Endothelial cell of umbilical vein (primary cell): Measurements from ENCODE around the gene ATXN7L1.

ENCODE experiments used
- EZH2 ChIP-seq: IDR thresholded peaks from 2 replicates; pipeline ENCODE4 v1.6.1; 2012; ENCODE audit warnings: borderline replicate concordance, low read depth, mild to moderate bottlenecking, moderate library complexity, low read length, inconsistent platforms; ENCODE audit not compliant: severe bottlenecking
- GATA2 ChIP-seq: IDR thresholded peaks from 2 replicates; pipeline ENCODE4 v1.7.0; 2011; ENCODE audit warnings: low read depth, mild to moderate bottlenecking, moderate library complexity, mixed read lengths, low read length; ENCODE audit not compliant: insufficient read length, insufficient read depth
- POLR2A ChIP-seq: IDR thresholded peaks from 2 replicates; pipeline ENCODE4 v1.6.1; 2012; ENCODE audit warnings: low read depth, mild to moderate bottlenecking, control low read depth, low read length
- TF ChIP-seq, protein P1 (sequence below), 2 donors: IDR thresholded peaks; 1 replicate in 1 of 2; 2 replicates in 1 of 2; pipeline ENCODE4 v1.5.1; 2011; ENCODE audit warnings: low read length in 2 of 2, mild to moderate bottlenecking in 2 of 2, moderate library complexity in 2 of 2, control low read depth in 1 of 2, inconsistent platforms in 1 of 2, low read depth in 1 of 2; ENCODE audit not compliant: insufficient read depth in 1 of 2; ENCODE audit errors: extremely low read depth in 1 of 2

DNA sequence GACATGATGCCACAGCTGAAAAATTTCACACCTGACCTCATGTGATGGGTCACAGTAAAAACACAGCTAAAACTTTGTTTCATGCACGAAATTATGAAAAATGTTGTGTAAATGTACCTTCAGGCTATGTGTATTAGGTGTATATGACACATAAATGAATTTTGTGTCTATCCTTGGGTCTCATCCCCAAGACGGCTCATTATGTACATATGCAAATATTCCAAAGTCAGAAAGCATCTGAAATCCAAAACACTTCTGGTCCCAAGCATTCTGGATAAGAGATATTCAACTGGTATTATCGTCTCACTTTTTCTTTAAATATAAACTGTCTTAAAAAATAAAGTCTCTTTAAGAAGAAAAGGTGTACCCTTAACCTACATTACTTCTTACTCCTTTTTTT lies 145.4 kb downstream of the ATXN7L1 start:
- TF ChIP-seq, protein P1, sequence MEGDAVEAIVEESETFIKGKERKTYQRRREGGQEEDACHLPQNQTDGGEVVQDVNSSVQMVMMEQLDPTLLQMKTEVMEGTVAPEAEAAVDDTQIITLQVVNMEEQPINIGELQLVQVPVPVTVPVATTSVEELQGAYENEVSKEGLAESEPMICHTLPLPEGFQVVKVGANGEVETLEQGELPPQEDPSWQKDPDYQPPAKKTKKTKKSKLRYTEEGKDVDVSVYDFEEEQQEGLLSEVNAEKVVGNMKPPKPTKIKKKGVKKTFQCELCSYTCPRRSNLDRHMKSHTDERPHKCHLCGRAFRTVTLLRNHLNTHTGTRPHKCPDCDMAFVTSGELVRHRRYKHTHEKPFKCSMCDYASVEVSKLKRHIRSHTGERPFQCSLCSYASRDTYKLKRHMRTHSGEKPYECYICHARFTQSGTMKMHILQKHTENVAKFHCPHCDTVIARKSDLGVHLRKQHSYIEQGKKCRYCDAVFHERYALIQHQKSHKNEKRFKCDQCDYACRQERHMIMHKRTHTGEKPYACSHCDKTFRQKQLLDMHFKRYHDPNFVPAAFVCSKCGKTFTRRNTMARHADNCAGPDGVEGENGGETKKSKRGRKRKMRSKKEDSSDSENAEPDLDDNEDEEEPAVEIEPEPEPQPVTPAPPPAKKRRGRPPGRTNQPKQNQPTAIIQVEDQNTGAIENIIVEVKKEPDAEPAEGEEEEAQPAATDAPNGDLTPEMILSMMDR (IDR thresholded peaks at IDR 0.05; ENCODE audit: extremely low read depth in 1 of 2, insufficient read depth in 1 of 2, low read depth in 1 of 2, low read length in 2 of 2) = no peak
- TF ChIP-seq POLR2A (no peak), GATA2 (no peak), EZH2 (no peak)
